GM21526 (cell line): ENCODE data around the gene PCDHB6.
"Not testable (repeated sequence)": the region's sequence is repeated elsewhere in the genome, so short reads cannot be mapped to it uniquely, and the experiment has no call there.

Experiments
- ATAC-seq: cut with Tn5 transposase; IDR thresholded peaks from one replicate; pipeline ENCODE4 v1.9.1; 2021; ENCODE audit warnings: moderate library complexity; ENCODE audit not compliant: unreplicated experiment, low FRiP score

PCDHB6 gene

GRCh38 chr5:141201126-141201525 lies 51.3 kb downstream of the PCDHB6 start:
- ATAC-seq, result not testable (repeated sequence)

- ATAC-seq, result not testable (repeated sequence)
Measured at GRCh38 chr5:141201646-141202045, 51.8 kb downstream of the PCDHB6 start.
